HG02943 (cell line): ENCODE results near the gene USP2.

ENCODE experiments used
- ATAC-seq: cut with Tn5 transposase; IDR thresholded peaks from one replicate; pipeline ENCODE4 v1.9.1; 2021; ENCODE audit warnings: mild to moderate bottlenecking, low read depth, moderate library complexity; ENCODE audit not compliant: unreplicated experiment

The USP2 gene

GRCh38 chr11:119363851-119364590 is 17.5 kb downstream of the USP2 start:
- no peak for ATAC-seq

GRCh38 chr11:119363081-119363850 is 18.2 kb downstream of the USP2 start:
- ATAC-seq, result no peak

- no peak for ATAC-seq
These were observed 18.8 kb downstream of the USP2 start for GRCh38 chr11:119362741-119363080.

GRCh38 chr11:119361941-119362725 is 19.4 kb downstream of the USP2 start:
- ATAC-seq, result no peak

GRCh38 chr11:119361056-119361787 is 20.3 kb downstream of the USP2 start:
- no peak for ATAC-seq

GRCh38 chr11:119359365-119360214 is 21.9 kb downstream of the USP2 start:
- ATAC-seq, result no peak

GRCh38 chr11:119357074-119357473 is 24.4 kb downstream of the USP2 start:
- no peak for ATAC-seq

- peak; percentile 60 for ATAC-seq
These were observed 25.0 kb downstream of the USP2 start for GRCh38 chr11:119356349-119357031.

- ATAC-seq, result no peak
These were observed 26.2 kb downstream of the USP2 start for GRCh38 chr11:119355091-119355843.

- no peak for ATAC-seq
These were observed 28.6 kb downstream of the USP2 start for GRCh38 chr11:119352857-119353260.

GRCh38 chr11:119351232-119351631 is 30.3 kb downstream of the USP2 start:
- no peak for ATAC-seq

- ATAC-seq, result no peak
These were observed 31.2 kb downstream of the USP2 start for GRCh38 chr11:119350302-119350701.

- no peak for ATAC-seq
These were observed 33.4 kb downstream of the USP2 start for GRCh38 chr11:119347940-119348605.

GRCh38 chr11:119347242-119347641 is 34.2 kb downstream of the USP2 start:
- no peak for ATAC-seq

GRCh38 chr11:119346605-119347004 is 34.9 kb downstream of the USP2 start, which contains the start of gene MFRP:
Gene MFRP (minus strand): TSS chr11:119346705. CDS start chr11:119346513, 192 bp downstream.
- ATAC-seq, result no peak

- no peak for ATAC-seq
These were observed 35.8 kb downstream of the USP2 start for GRCh38 chr11:119345685-119346084.

GRCh38 chr11:119344291-119345010 is 37.0 kb downstream of the USP2 start:
- ATAC-seq, result no peak
